ENCODE results near the gene PLEKHM2. TPM values are rescaled to one million over a fixed set of nuclear protein-coding genes. Genes with fewer than 3 reads are reported as not detected.

PLEKHM2 gene
- total and polyA plus RNA-seq, 2 of the 8 experiments (the other 6 are each of a cell fraction or from before 2014, with no cell fraction given), result 38.3 to 47.6 TPM

DNA sequence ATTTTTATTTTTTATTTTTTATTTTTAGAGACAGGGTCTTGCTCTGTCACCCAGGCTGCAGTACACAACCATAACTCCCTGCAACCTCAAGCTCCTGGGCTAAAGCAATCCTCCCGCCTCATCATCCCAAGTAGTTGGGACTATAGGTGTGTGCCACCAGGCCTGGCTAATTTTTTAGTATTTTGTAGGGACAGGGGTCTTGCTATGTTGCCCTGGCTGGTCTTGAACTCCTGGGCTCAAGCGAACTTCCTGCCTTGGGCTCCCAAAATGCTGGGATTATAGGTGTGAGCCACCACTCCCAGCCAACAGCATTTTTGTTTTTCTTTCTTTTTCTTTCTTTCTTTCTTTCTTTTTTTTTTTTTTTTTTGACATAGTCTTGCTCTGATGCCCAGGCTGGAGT lies 14.1 kb downstream of the PLEKHM2 start (continued):
- TF ChIP-seq, protein P1, sequence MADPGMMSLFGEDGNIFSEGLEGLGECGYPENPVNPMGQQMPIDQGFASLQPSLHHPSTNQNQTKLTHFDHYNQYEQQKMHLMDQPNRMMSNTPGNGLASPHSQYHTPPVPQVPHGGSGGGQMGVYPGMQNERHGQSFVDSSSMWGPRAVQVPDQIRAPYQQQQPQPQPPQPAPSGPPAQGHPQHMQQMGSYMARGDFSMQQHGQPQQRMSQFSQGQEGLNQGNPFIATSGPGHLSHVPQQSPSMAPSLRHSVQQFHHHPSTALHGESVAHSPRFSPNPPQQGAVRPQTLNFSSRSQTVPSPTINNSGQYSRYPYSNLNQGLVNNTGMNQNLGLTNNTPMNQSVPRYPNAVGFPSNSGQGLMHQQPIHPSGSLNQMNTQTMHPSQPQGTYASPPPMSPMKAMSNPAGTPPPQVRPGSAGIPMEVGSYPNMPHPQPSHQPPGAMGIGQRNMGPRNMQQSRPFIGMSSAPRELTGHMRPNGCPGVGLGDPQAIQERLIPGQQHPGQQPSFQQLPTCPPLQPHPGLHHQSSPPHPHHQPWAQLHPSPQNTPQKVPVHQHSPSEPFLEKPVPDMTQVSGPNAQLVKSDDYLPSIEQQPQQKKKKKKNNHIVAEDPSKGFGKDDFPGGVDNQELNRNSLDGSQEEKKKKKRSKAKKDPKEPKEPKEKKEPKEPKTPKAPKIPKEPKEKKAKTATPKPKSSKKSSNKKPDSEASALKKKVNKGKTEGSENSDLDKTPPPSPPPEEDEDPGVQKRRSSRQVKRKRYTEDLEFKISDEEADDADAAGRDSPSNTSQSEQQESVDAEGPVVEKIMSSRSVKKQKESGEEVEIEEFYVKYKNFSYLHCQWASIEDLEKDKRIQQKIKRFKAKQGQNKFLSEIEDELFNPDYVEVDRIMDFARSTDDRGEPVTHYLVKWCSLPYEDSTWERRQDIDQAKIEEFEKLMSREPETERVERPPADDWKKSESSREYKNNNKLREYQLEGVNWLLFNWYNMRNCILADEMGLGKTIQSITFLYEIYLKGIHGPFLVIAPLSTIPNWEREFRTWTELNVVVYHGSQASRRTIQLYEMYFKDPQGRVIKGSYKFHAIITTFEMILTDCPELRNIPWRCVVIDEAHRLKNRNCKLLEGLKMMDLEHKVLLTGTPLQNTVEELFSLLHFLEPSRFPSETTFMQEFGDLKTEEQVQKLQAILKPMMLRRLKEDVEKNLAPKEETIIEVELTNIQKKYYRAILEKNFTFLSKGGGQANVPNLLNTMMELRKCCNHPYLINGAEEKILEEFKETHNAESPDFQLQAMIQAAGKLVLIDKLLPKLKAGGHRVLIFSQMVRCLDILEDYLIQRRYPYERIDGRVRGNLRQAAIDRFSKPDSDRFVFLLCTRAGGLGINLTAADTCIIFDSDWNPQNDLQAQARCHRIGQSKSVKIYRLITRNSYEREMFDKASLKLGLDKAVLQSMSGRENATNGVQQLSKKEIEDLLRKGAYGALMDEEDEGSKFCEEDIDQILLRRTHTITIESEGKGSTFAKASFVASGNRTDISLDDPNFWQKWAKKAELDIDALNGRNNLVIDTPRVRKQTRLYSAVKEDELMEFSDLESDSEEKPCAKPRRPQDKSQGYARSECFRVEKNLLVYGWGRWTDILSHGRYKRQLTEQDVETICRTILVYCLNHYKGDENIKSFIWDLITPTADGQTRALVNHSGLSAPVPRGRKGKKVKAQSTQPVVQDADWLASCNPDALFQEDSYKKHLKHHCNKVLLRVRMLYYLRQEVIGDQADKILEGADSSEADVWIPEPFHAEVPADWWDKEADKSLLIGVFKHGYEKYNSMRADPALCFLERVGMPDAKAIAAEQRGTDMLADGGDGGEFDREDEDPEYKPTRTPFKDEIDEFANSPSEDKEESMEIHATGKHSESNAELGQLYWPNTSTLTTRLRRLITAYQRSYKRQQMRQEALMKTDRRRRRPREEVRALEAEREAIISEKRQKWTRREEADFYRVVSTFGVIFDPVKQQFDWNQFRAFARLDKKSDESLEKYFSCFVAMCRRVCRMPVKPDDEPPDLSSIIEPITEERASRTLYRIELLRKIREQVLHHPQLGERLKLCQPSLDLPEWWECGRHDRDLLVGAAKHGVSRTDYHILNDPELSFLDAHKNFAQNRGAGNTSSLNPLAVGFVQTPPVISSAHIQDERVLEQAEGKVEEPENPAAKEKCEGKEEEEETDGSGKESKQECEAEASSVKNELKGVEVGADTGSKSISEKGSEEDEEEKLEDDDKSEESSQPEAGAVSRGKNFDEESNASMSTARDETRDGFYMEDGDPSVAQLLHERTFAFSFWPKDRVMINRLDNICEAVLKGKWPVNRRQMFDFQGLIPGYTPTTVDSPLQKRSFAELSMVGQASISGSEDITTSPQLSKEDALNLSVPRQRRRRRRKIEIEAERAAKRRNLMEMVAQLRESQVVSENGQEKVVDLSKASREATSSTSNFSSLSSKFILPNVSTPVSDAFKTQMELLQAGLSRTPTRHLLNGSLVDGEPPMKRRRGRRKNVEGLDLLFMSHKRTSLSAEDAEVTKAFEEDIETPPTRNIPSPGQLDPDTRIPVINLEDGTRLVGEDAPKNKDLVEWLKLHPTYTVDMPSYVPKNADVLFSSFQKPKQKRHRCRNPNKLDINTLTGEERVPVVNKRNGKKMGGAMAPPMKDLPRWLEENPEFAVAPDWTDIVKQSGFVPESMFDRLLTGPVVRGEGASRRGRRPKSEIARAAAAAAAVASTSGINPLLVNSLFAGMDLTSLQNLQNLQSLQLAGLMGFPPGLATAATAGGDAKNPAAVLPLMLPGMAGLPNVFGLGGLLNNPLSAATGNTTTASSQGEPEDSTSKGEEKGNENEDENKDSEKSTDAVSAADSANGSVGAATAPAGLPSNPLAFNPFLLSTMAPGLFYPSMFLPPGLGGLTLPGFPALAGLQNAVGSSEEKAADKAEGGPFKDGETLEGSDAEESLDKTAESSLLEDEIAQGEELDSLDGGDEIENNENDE (IDR thresholded peaks at IDR 0.05; ENCODE audit: insufficient replicate concordance, low read length), result no peak
- TF ChIP-seq FOSL1 (IDR thresholded peaks at IDR 0.05; ENCODE audit: insufficient read depth, low read depth, low read length), result no peak
- no peak for TF ChIP-seq SP2 (IDR thresholded peaks at IDR 0.05; ENCODE audit: low read length)
- TF ChIP-seq JUN (IDR thresholded peaks at IDR 0.05; ENCODE audit: low read depth, low read length), result no peak
- TF ChIP-seq KDM4A (IDR thresholded peaks at IDR 0.05; ENCODE audit: low read depth, low read length, severe bottlenecking), result no peak

All from H1 (cell line).